ENCODE data around the gene EPS8L3.

- TF ChIP-seq, protein P1, sequence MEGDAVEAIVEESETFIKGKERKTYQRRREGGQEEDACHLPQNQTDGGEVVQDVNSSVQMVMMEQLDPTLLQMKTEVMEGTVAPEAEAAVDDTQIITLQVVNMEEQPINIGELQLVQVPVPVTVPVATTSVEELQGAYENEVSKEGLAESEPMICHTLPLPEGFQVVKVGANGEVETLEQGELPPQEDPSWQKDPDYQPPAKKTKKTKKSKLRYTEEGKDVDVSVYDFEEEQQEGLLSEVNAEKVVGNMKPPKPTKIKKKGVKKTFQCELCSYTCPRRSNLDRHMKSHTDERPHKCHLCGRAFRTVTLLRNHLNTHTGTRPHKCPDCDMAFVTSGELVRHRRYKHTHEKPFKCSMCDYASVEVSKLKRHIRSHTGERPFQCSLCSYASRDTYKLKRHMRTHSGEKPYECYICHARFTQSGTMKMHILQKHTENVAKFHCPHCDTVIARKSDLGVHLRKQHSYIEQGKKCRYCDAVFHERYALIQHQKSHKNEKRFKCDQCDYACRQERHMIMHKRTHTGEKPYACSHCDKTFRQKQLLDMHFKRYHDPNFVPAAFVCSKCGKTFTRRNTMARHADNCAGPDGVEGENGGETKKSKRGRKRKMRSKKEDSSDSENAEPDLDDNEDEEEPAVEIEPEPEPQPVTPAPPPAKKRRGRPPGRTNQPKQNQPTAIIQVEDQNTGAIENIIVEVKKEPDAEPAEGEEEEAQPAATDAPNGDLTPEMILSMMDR (IDR thresholded peaks at IDR 0.05) = no peak
- TF ChIP-seq EZH2 (IDR thresholded peaks at IDR 0.05) = no peak
Measured at GRCh38 chr1:109721042-109721441, 42.7 kb downstream of the EPS8L3 start.
